K562 (cell line): ENCODE data around the gene DPEP3. TPM values are rescaled to one million over a fixed set of nuclear protein-coding genes. Genes with fewer than 3 reads are reported as not detected.
A peak's percentile ranks its signal among the peaks of the same experiment; 100 is the strongest.

ENCODE experiments used
- ATAC-seq: fragments of 200-7000 bp; cut with Tn5 transposase; 3 replicates; pipeline ENCODE4 v1.9.1; 2020; ENCODE audit warnings: moderate library complexity
- BruUV-seq: library from RNA; stranded (reverse); fragments of 400-500 nt; replicated peaks from 2 replicates; lab custom pipeline; 2021; lab: Mats Ljungman, UMichigan
- CTCF ChIA-PET: fragments of 300-600 bp; formaldehyde crosslinking; extraction: SDS; loops from one replicate; lab custom pipeline; 2021; ENCODE audit warnings: low intra/inter-chr PET ratio; lab: Yijun Ruan, JAX
- POLR2A ChIA-PET: fragments of 300-600, 350-650 bp; sonication (Branson Sonifier 250); formaldehyde crosslinking; extraction: SDS; loops from one replicate; lab custom pipeline; 2021; ENCODE audit warnings: antibody characterized with exemption, inconsistent platforms; lab: Yijun Ruan, JAX
- DNase-seq, 4 experiments: peaks; one replicate each; pipeline versions ENCODE4 v3.0.0 to v3.0.0-alpha.2; 2011 to 2018; ENCODE audit warnings: low spot score in 3 of 4, mixed read lengths in 3 of 4; ENCODE audit errors: extremely low read depth in 1 of 4
- FAIRE-seq: peaks from 2 replicates; lab custom pipeline; 2011; peaks lifted over from hg19 to GRCh38; lab: Jason Lieb, UNC
- H2AFZ ChIP-seq: 2 replicates; pipeline ENCODE4 v1.6.0; 2011; ENCODE audit warnings: low read depth, low read length, control low read depth, inconsistent platforms
- H3K27ac ChIP-seq: fragments of 200-600 bp; 3 replicates; pipeline ENCODE4 v1.8.0; 2011; ENCODE audit warnings: low read depth, mild to moderate bottlenecking, control low read depth, inconsistent platforms, low read length, moderate library complexity, mixed read lengths; ENCODE audit errors: extremely low read depth
- H3K27me3 ChIP-seq, 2 experiments: fragments of 300-600 bp in 1 of 2; 2 replicates in 1 of 2; 3 replicates in 1 of 2; pipeline versions ENCODE4 v1.6.0 to v1.8.0; 2011; ENCODE audit warnings: inconsistent platforms in 2 of 2, low read length in 2 of 2, mild to moderate bottlenecking in 1 of 2, mixed read lengths in 1 of 2, moderate library complexity in 1 of 2; ENCODE audit not compliant: control insufficient read depth in 2 of 2, insufficient read depth in 2 of 2
- H3K36me3 ChIP-seq: fragments of 300-600 bp; 3 replicates; pipeline ENCODE4 v1.8.0; 2011; ENCODE audit warnings: mild to moderate bottlenecking, low read length, inconsistent platforms; ENCODE audit not compliant: control insufficient read depth, insufficient read depth
- H3K4me1 ChIP-seq, 2 experiments: fragments of 200-600 bp in 1 of 2; replicated peaks in 1 of 2; 2 replicates in 1 of 2; 3 replicates in 1 of 2; pipeline versions ENCODE4 v1.5.1 to v1.8.0; 2011; ENCODE audit warnings: inconsistent platforms in 2 of 2, low read length in 2 of 2, mild to moderate bottlenecking in 1 of 2, mixed read lengths in 1 of 2, moderate library complexity in 1 of 2; ENCODE audit not compliant: control insufficient read depth in 2 of 2, insufficient read depth in 2 of 2
- H3K4me2 ChIP-seq: 2 replicates; pipeline ENCODE4 v1.6.1; 2011; ENCODE audit warnings: low read length, control low read depth, inconsistent platforms, mixed read lengths; ENCODE audit not compliant: insufficient read depth
- H3K4me3 ChIP-seq: fragments of 200-600 bp; sonication (generic), shearing (Covaris generic); 2 replicates; pipeline ENCODE4 v1.5.1; 2016; ENCODE audit warnings: control low read depth, inconsistent platforms
- H3K79me2 ChIP-seq: fragments of 200-600 bp; 3 replicates; pipeline ENCODE4 v1.8.0; 2011; ENCODE audit warnings: low read length, inconsistent platforms; ENCODE audit not compliant: control insufficient read depth, insufficient read depth
- H3K9ac ChIP-seq, 2 experiments: 2 replicates each; pipeline versions ENCODE4 v1.6.0 to v1.6.1; 2011; ENCODE audit warnings: low read depth in 2 of 2, low read length in 2 of 2, control low read depth in 1 of 2, inconsistent platforms in 1 of 2, mild to moderate bottlenecking in 1 of 2, mixed read lengths in 1 of 2; ENCODE audit not compliant: insufficient read depth in 1 of 2
- H3K9me1 ChIP-seq: one replicate; pipeline ENCODE4 v1.6.0; 2011; ENCODE audit warnings: inconsistent platforms, mild to moderate bottlenecking, low read length, moderate library complexity; ENCODE audit not compliant: control insufficient read depth, insufficient read depth
- H3K9me3 ChIP-seq: replicated peaks from 2 replicates; pipeline ENCODE4 v1.5.1; 2011; ENCODE audit warnings: low read depth, low read length, inconsistent platforms; ENCODE audit not compliant: control insufficient read depth, insufficient read depth
- H4K20me1 ChIP-seq: replicated peaks from 2 replicates; pipeline ENCODE4 v1.6.1; 2011; ENCODE audit warnings: low read length, inconsistent platforms, mixed read lengths; ENCODE audit not compliant: control insufficient read depth, insufficient read depth
- NCOA2 ChIP-seq, 2 experiments: fragments of 450-650 bp; IDR thresholded peaks; 2 replicates each; pipeline ENCODE4 v1.6.1; 2018; ENCODE audit warnings: mild to moderate bottlenecking in 2 of 2, moderate library complexity in 1 of 2; ENCODE audit not compliant: partially characterized antibody in 2 of 2
- SPI1 ChIP-seq: IDR thresholded peaks from 2 replicates; pipeline ENCODE4 v1.6.1; 2011; ENCODE audit warnings: low read depth, low read length, control low read depth, borderline replicate concordance
- STAT5A ChIP-seq: IDR thresholded peaks from 2 replicates; pipeline ENCODE4 v1.6.1; 2012; ENCODE audit warnings: low read length, inconsistent platforms, borderline replicate concordance
- TFAM ChIP-seq: fragments of 250-450 bp; sonication (Bioruptor Pico); conservative IDR thresholded peaks from 2 replicates; pipeline ENCODE4 v1.5.0; 2021; ENCODE audit warnings: mild to moderate bottlenecking, moderate library complexity
- WGBS: fragments of 100-300 bp; shearing (Covaris generic); methylation state at CpG from one replicate; pipeline ENCODE4 v1.1.6; 2016; ENCODE audit warnings: low coverage, mixed read lengths; ENCODE audit not compliant: insufficient coverage; ENCODE audit errors: missing lambda C conversion rate; 5-methylcytosine and 5-hydroxymethylcytosine counted together
- in situ Hi-C: fragments of 300-500 bp; cut with MboI; formaldehyde crosslinking; loops from 4 replicates; pipeline ENCODE4 v1.15.0; 2018; ENCODE audit warnings: inconsistent platforms, mixed read lengths
- intact Hi-C: fragments of 100-400 bp; cut with micrococcal nuclease; formaldehyde crosslinking; loops from 2 replicates; pipeline ENCODE4 v1.14.2; 2022
- polyA plus RNA-seq, 8 experiments: library from polyadenylated mRNA; depleted of rRNA in 4 of 8; stranded (reverse) in 5 of 8; unstranded in 3 of 8; fragments of >200 nt; fragmentation: Nextera tagmentation in 2 of 8; fragmentation: Illumina TruSeq in 1 of 8; extraction: Ambion mirVana in 2 of 8; extraction: Trizol in 1 of 8; gene quantifications; 2 replicates each; pipeline versions ENCODE4 v1.2.1 to v1.2.3, GENCODE V29; 2011 to 2014; ENCODE audit warnings: inconsistent platforms in 1 of 8, missing spikeins in 1 of 8
- total RNA-seq, 7 experiments: library from RNA; depleted of rRNA in 6 of 7; stranded (reverse); fragments of >200 nt in 6 of 7; fragmentation: Illumina TruSeq in 2 of 7; extraction: Trizol in 2 of 7; gene quantifications; 2 replicates each; pipeline versions ENCODE4 v1.2.1 to v1.2.3, GENCODE V29; 2011 to 2021; ENCODE audit warnings: low replicate concordance in 1 of 7
- TF ChIP-seq, protein P1 (sequence below): sonication (generic); formaldehyde crosslinking; IDR thresholded peaks from 2 replicates; pipeline ENCODE4 v1.4.0; 2020; ENCODE audit warnings: mild to moderate bottlenecking, missing genetic modification reagents
- TF ChIP-seq, protein P2 (sequence below): fragments of 250-450 bp; sonication (Bioruptor Pico); IDR thresholded peaks from 2 replicates; pipeline ENCODE4 v1.5.0; 2021
- TF ChIP-seq, protein P3 (sequence below): fragments of 250-450 bp; sonication (Bioruptor Pico); IDR thresholded peaks from 2 replicates; pipeline ENCODE4 v1.5.0; 2021; ENCODE audit warnings: mild to moderate bottlenecking, moderate library complexity
- TF ChIP-seq, protein P4 (sequence below): fragments of 250-450 bp; sonication (Bioruptor Pico); IDR thresholded peaks from 2 replicates; pipeline ENCODE4 v1.8.0; 2022; ENCODE audit warnings: inconsistent platforms

DPEP3 gene
- total and polyA plus RNA-seq, 9 of the 15 experiments (the other 6 are each of a cell fraction or from before 2014, with no cell fraction given): not detected

DNA sequence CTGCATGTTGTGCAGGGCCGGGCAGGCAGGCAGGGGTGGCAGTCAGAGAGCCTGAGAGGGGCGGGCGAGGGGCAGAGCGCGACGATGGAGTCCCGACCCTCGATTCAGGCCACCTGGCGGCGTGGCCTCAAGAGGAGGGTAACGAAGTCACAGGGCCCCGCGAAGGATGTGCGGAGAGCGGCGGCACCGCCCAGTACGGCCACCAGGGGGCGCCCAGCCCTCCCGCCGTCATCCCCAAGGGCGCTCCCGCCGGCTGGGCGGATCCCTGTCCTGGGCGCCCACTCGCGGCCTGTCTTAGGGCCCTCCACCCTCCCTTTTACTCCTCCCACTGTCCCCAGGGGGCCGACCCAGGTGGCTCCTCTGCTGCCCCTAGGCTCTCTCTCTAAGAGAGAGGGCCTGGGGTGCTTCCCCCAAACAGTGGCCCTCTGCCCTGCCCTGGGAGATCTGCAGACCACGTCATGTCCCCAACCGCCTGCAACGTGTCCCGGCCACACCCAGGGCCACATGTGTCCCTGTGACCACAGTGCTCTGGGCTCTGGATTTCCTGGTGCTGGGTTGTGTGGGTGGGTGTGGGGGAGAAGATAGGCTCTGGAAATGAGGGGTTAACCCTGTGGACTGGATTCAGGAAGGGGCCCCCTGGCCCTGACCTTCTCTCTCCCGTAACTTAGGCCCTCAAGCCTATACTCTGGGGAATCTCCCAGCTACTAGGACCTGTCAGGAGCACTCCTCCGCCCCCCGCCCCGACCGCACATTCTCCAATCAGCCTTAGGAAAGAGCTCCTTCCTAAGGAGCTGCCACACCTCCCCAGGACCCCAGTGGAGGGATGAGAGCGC is 13.1 kb upstream of the DPEP3 start:
- no TSS peak for BruUV-seq
- Histone ChIP-seq H3K27ac (peak overlapping the region; percentile 89), H2AFZ (peak overlapping the region; percentile 91), H3K9ac (peak overlapping the region; percentile 71 to 87), H3K27me3 (no peaks in the 10 kb centered on the region), H3K4me3 (0 out of 2 replicates have a peak overlapping the region, but pooled peaks have one; percentile 3), H3K79me2 (no peaks in the 10 kb centered on the region), H3K9me3 (no peaks in the 10 kb centered on the region), H3K9me1 (no peaks in the 10 kb centered on the region), H3K4me2 (peak overlapping the region; percentile 62), H3K36me3 (no peaks in the 10 kb centered on the region), H4K20me1 (no peaks in the 10 kb centered on the region), H3K4me1 (peaks cover 15 to 36% of the 10 kb centered on the region in 2 experiments)
- peak; percentile 95 for ATAC-seq
- in situ Hi-C loops: loop anchor here (10.0 kb wide), 1 partner anchor 321 kb away; the partner anchor contains the start of genes PRMT7 and SLC7A6OS
- FAIRE-seq: peak; percentile 84
- WGBS: 9% methylated on average over 39 of the region's 39 CpGs
- intact Hi-C loops: loop anchor here (1.0 kb wide), 2 partner anchors 47 to 236 kb away; no protein-coding TSS in a partner anchor
- ChIA-PET CTCF (interaction anchor here (0.6 to 2.1 kb wide), 5 partner anchors 9 to 236 kb away, joined by 3 to 18 read pairs (median 5); no protein-coding TSS in a partner anchor), POLR2A (interaction anchor here (1.0 to 1.4 kb wide), 3 partner anchors 8 to 20 kb away, joined by 3 to 4 read pairs (median 3); no protein-coding TSS in a partner anchor)
- peak; percentile 92 to 96 (median 94) for DNase-seq
- no peak for TF ChIP-seq SPI1
- no peak for TF ChIP-seq STAT5A
- TF ChIP-seq, protein P1, sequence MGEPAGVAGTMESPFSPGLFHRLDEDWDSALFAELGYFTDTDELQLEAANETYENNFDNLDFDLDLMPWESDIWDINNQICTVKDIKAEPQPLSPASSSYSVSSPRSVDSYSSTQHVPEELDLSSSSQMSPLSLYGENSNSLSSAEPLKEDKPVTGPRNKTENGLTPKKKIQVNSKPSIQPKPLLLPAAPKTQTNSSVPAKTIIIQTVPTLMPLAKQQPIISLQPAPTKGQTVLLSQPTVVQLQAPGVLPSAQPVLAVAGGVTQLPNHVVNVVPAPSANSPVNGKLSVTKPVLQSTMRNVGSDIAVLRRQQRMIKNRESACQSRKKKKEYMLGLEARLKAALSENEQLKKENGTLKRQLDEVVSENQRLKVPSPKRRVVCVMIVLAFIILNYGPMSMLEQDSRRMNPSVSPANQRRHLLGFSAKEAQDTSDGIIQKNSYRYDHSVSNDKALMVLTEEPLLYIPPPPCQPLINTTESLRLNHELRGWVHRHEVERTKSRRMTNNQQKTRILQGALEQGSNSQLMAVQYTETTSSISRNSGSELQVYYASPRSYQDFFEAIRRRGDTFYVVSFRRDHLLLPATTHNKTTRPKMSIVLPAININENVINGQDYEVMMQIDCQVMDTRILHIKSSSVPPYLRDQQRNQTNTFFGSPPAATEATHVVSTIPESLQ (CRISPR knock-in tag): no peak
- TF ChIP-seq NCOA2 (IDR thresholded peaks at IDR 0.05; ENCODE audit: partially characterized antibody in 2 of 2): no peak
- TF ChIP-seq, protein P2, sequence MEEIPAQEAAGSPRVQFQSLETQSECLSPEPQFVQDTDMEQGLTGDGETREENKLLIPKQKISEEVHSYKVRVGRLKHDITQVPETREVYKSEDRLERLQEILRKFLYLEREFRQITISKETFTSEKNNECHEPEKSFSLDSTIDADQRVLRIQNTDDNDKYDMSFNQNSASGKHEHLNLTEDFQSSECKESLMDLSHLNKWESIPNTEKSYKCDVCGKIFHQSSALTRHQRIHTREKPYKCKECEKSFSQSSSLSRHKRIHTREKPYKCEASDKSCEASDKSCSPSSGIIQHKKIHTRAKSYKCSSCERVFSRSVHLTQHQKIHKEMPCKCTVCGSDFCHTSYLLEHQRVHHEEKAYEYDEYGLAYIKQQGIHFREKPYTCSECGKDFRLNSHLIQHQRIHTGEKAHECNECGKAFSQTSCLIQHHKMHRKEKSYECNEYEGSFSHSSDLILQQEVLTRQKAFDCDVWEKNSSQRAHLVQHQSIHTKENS (CRISPR knock-in tag): no peak
- TF ChIP-seq, protein P3, sequence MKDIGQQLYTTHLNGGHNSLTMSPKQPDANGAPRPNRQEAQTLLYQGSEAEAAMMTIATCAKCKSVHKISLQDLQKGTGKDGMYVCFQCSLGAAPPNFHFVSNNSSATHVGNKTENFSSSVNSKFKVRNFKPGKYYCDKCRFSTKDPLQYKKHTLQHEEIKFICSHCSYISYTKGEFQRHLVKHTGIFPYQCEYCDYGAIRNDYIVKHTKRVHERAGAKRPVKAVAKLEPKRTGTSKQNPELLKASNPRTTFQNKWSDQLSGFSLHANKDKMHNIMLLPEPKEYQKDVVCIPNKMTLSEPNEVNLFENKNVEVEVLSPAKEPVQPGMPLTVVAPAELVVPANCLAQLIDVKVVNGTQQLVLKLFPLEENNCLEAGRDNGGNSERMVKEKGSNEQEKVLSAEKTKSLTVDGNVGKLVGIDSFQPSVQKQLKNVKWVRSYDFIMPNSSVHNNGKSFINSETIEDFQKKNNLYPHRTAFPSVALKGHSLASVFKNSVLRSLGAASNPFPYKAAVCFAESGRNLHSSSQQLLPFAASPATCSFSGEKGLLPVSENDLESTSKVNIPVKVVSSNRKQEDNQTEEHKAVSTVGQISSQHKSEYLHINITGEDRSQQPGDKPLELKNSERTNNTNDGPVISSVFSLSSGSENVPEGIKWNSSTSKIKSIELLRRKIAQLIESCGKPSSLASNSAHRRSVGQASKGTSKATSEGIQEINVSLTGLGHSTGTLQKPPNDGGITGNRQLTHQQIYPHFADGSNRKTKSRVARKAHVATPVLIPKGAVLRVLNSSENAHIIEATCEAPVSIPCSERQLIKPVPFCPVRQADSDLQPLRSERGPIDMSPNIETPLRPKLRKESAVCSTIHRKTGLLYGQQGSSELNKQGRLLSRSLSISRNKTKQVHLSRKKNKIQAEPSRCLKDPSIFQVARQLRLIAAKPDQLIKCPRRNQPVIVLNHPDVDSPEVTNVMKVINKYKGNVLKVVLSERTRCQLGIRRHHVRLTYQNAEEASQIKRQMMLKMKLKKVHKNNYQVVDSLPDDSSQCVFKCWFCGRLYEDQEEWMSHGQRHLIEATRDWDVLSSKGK: no peak
- no peak for TF ChIP-seq TFAM (CRISPR knock-in tag)
- TF ChIP-seq, protein P4, sequence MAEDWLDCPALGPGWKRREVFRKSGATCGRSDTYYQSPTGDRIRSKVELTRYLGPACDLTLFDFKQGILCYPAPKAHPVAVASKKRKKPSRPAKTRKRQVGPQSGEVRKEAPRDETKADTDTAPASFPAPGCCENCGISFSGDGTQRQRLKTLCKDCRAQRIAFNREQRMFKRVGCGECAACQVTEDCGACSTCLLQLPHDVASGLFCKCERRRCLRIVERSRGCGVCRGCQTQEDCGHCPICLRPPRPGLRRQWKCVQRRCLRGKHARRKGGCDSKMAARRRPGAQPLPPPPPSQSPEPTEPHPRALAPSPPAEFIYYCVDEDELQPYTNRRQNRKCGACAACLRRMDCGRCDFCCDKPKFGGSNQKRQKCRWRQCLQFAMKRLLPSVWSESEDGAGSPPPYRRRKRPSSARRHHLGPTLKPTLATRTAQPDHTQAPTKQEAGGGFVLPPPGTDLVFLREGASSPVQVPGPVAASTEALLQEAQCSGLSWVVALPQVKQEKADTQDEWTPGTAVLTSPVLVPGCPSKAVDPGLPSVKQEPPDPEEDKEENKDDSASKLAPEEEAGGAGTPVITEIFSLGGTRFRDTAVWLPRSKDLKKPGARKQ (CRISPR knock-in tag): no peak
